ENCODE measurements around the gene SEMA4C.

The SEMA4C gene

GRCh38 chr2:96811917-96812316, 58.0 kb downstream of the SEMA4C start:
- TF ChIP-seq CTCF (IDR thresholded peaks at IDR 0.05; ENCODE audit: extremely low read depth, missing control alignments): no peak

GRCh38 chr2:96810783-96811192, 59.1 kb downstream of the SEMA4C start:
- TF ChIP-seq CTCF (IDR thresholded peaks at IDR 0.05; ENCODE audit: extremely low read depth, missing control alignments): no peak

More at GRCh38 chr2:96811917-96812316, 58.0 kb downstream of the SEMA4C start:
- DNase-seq (ENCODE audit: low spot score): no peak

GRCh38 chr2:96809951-96810782, 59.7 kb downstream of the SEMA4C start:
- DNase-seq (ENCODE audit: low spot score): no peak
- TF ChIP-seq CTCF (IDR thresholded peaks at IDR 0.05; ENCODE audit: extremely low read depth, missing control alignments): no peak

More at GRCh38 chr2:96810783-96811192, 59.1 kb downstream of the SEMA4C start:
- no peak for DNase-seq (ENCODE audit: low spot score)
